ENCODE results near the gene RERG. TPM values are rescaled to one million over a fixed set of nuclear protein-coding genes. Genes with fewer than 3 reads are reported as not detected.

Gene RERG
- polyA plus RNA-seq, 1 donor from 2014 or later: 0.87 TPM

DNA sequence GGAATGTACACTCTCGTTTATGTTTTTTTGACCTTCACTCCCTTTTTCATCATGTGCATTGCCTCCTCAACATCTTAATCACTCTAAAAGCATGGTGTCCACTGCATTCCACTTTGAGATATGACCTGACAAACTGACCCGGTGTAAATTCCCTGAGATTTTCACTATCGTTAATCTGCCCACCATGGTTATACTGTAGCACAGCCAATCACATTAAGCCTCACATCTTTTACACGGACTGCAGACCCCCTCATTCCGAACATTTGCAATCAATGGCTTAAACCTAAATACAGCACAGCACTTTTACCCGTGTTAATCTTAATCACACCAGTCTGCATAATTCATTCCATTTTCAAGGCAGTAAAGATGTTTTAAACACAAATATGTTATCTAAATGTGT lies 2.4 kb downstream of the RERG start:
- TF ChIP-seq SMC3 (conservative IDR thresholded peaks at IDR 0.05; ENCODE audit: poor library complexity): no peak
- no peaks in the 10 kb centered on the region for H3K9me2 ChIP-seq (ENCODE audit: insufficient read depth, low read length)
- H3K4me2 ChIP-seq (ENCODE audit: low read length): no peak overlapping the region
- H3F3A ChIP-seq (ENCODE audit: insufficient read depth, low read length, poor library complexity, severe bottlenecking): no peaks in the 10 kb centered on the region
- no peak overlapping the region for H3K4me3 ChIP-seq (ENCODE audit: low read length)
- H3K79me2 ChIP-seq (replicated peaks; ENCODE audit: insufficient read depth, low read length): no peaks in the 10 kb centered on the region
- no peaks in the 10 kb centered on the region for H3K36me3 ChIP-seq (ENCODE audit: insufficient read depth, low read length)
- H3K9me3 ChIP-seq (ENCODE audit: low read length): no peaks in the 10 kb centered on the region
- peaks cover 13% of the 10 kb centered on the region for H3K27me3 ChIP-seq (ENCODE audit: insufficient read depth, low read depth, low read length)
- no peaks in the 10 kb centered on the region for H4K20me1 ChIP-seq (ENCODE audit: insufficient read depth)
- H2AFZ ChIP-seq (ENCODE audit: low read depth, low read length): no peak overlapping the region
- H3K9ac ChIP-seq (ENCODE audit: low read length): no peak overlapping the region
- H3K27ac ChIP-seq (ENCODE audit: low read length): no peak overlapping the region

GRCh38 chr12:15216036-15216889 lies 5.0 kb downstream of the RERG start:
- H3F3A ChIP-seq (ENCODE audit: insufficient read depth, low read length, poor library complexity, severe bottlenecking): no peaks in the 10 kb centered on the region
- H3K79me2 ChIP-seq (replicated peaks; ENCODE audit: insufficient read depth, low read length): no peaks in the 10 kb centered on the region
- H3K27ac ChIP-seq (ENCODE audit: low read length): no peak overlapping the region
- H3K27me3 ChIP-seq (ENCODE audit: insufficient read depth, low read depth, low read length): peaks cover 13% of the 10 kb centered on the region
- H3K9me2 ChIP-seq (ENCODE audit: insufficient read depth, low read length): no peaks in the 10 kb centered on the region
- no peak overlapping the region for H3K9ac ChIP-seq (ENCODE audit: low read length)
- no peak overlapping the region for H3K4me3 ChIP-seq (ENCODE audit: low read length)
- TF ChIP-seq, protein P1, sequence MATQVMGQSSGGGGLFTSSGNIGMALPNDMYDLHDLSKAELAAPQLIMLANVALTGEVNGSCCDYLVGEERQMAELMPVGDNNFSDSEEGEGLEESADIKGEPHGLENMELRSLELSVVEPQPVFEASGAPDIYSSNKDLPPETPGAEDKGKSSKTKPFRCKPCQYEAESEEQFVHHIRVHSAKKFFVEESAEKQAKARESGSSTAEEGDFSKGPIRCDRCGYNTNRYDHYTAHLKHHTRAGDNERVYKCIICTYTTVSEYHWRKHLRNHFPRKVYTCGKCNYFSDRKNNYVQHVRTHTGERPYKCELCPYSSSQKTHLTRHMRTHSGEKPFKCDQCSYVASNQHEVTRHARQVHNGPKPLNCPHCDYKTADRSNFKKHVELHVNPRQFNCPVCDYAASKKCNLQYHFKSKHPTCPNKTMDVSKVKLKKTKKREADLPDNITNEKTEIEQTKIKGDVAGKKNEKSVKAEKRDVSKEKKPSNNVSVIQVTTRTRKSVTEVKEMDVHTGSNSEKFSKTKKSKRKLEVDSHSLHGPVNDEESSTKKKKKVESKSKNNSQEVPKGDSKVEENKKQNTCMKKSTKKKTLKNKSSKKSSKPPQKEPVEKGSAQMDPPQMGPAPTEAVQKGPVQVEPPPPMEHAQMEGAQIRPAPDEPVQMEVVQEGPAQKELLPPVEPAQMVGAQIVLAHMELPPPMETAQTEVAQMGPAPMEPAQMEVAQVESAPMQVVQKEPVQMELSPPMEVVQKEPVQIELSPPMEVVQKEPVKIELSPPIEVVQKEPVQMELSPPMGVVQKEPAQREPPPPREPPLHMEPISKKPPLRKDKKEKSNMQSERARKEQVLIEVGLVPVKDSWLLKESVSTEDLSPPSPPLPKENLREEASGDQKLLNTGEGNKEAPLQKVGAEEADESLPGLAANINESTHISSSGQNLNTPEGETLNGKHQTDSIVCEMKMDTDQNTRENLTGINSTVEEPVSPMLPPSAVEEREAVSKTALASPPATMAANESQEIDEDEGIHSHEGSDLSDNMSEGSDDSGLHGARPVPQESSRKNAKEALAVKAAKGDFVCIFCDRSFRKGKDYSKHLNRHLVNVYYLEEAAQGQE (IDR thresholded peaks at IDR 0.05; ENCODE audit: borderline replicate concordance): no peak
- TF ChIP-seq CTCF (IDR thresholded peaks at IDR 0.05; ENCODE audit: poor library complexity, severe bottlenecking) (no peak), EP300 (conservative IDR thresholded peaks at IDR 0.05; ENCODE audit: poor library complexity, severe bottlenecking) (no peak), POLR2AphosphoS5 (IDR thresholded peaks at IDR 0.05) (no peak), RAD21 (conservative IDR thresholded peaks at IDR 0.05) (no peak), SMC3 (conservative IDR thresholded peaks at IDR 0.05; ENCODE audit: poor library complexity) (no peak), MXI1 (conservative IDR thresholded peaks at IDR 0.05; ENCODE audit: poor library complexity, severe bottlenecking) (no peak), EZH2 (IDR thresholded peaks at IDR 0.05; ENCODE audit: borderline replicate concordance, insufficient read depth, low read length, poor library complexity, severe bottlenecking) (no peak), TAF1 (IDR thresholded peaks at IDR 0.05; ENCODE audit: low read depth) (no peak)
- no peaks in the 10 kb centered on the region for H4K20me1 ChIP-seq (ENCODE audit: insufficient read depth)
- H3K36me3 ChIP-seq (ENCODE audit: insufficient read depth, low read length): no peaks in the 10 kb centered on the region
- no peaks in the 10 kb centered on the region for H3K9me3 ChIP-seq (ENCODE audit: low read length)
- H3K4me2 ChIP-seq (ENCODE audit: low read length): no peak overlapping the region
- no peak overlapping the region for H2AFZ ChIP-seq (ENCODE audit: low read depth, low read length)

Measured in neural cell (in vitro differentiated cells).